ENCODE data around the gene SKI.

The SKI gene

GRCh38 chr1:2284932-2285331 is 56.8 kb downstream of the SKI start:
- TF ChIP-seq CTCF (conservative IDR thresholded peaks at IDR 0.05; ENCODE audit: low read length): no peak
- H3K4me3 ChIP-seq (ENCODE audit: low read length): no peak overlapping the region
- DNase-seq (ENCODE audit: low read depth): no peak

GRCh38 chr1:2286923-2287322 is 58.8 kb downstream of the SKI start:
- no peak for TF ChIP-seq CTCF (conservative IDR thresholded peaks at IDR 0.05; ENCODE audit: low read length)
- DNase-seq (ENCODE audit: low read depth): no peak
- H3K4me3 ChIP-seq (ENCODE audit: low read length): no peak overlapping the region

- no peak for DNase-seq (ENCODE audit: low read depth)
- no peak for TF ChIP-seq CTCF (conservative IDR thresholded peaks at IDR 0.05; ENCODE audit: low read length)
- H3K4me3 ChIP-seq (ENCODE audit: low read length): no peak overlapping the region
These were observed 59.5 kb downstream of the SKI start for GRCh38 chr1:2287649-2288048.

- TF ChIP-seq CTCF (conservative IDR thresholded peaks at IDR 0.05; ENCODE audit: low read length): no peak
- no peak for DNase-seq (ENCODE audit: low read depth)
- H3K4me3 ChIP-seq (ENCODE audit: low read length): no peak overlapping the region
These were observed 60.2 kb downstream of the SKI start for GRCh38 chr1:2288311-2288710.

GRCh38 chr1:2288816-2289536 is 60.9 kb downstream of the SKI start:
- no peak overlapping the region for H3K4me3 ChIP-seq (ENCODE audit: low read length)
- DNase-seq (ENCODE audit: low read depth): no peak
- no peak for TF ChIP-seq CTCF (conservative IDR thresholded peaks at IDR 0.05; ENCODE audit: low read length)

- no peak for DNase-seq (ENCODE audit: low read depth)
- TF ChIP-seq CTCF (conservative IDR thresholded peaks at IDR 0.05; ENCODE audit: low read length): no peak
- no peak overlapping the region for H3K4me3 ChIP-seq (ENCODE audit: low read length)
These were observed 61.5 kb downstream of the SKI start for GRCh38 chr1:2289607-2290006.

GRCh38 chr1:2290171-2290578 is 62.1 kb downstream of the SKI start:
- no peak for TF ChIP-seq CTCF (conservative IDR thresholded peaks at IDR 0.05; ENCODE audit: low read length)
- DNase-seq (ENCODE audit: low read depth): no peak
- peak overlapping the region; percentile 34 for H3K4me3 ChIP-seq (ENCODE audit: low read length)

Data from AG10803 (cell line).